HepG2 (cell line): Measurements from ENCODE around the gene WNT3A. TPM values are rescaled to one million over a fixed set of nuclear protein-coding genes. Genes with fewer than 3 reads are reported as not detected.

Experiments
- CBX1 ChIP-seq: IDR thresholded peaks from one replicate; pipeline ENCODE4 v1.6.1; 2016; ENCODE audit warnings: antibody characterized with exemption, low read depth
- DNMT1 ChIP-seq: sonication (generic); formaldehyde crosslinking; IDR thresholded peaks from 2 replicates; pipeline ENCODE4 v1.5.1; 2020; ENCODE audit warnings: mild to moderate bottlenecking, missing genetic modification reagents
- GATA4 ChIP-seq: sonication (generic); IDR thresholded peaks from 2 replicates; pipeline ENCODE4 v1.6.1; 2016; ENCODE audit warnings: antibody characterized with exemption, low read depth, borderline replicate concordance
- MYNN ChIP-seq: sonication (generic); formaldehyde crosslinking; IDR thresholded peaks from 2 replicates; pipeline ENCODE4 v1.4.0; 2020; ENCODE audit warnings: mild to moderate bottlenecking, low read depth, missing genetic modification reagents
- NCOR1 ChIP-seq: fragments of 200-600 bp; sonication (generic); IDR thresholded peaks from 2 replicates; pipeline ENCODE4 v1.7.0; 2017; ENCODE audit warnings: antibody characterized with exemption, low read length, borderline replicate concordance
- NFRKB ChIP-seq: fragments of 450-650 bp; IDR thresholded peaks from 2 replicates; pipeline ENCODE4 v1.6.1; 2017
- NRL ChIP-seq: sonication (generic); formaldehyde crosslinking; IDR thresholded peaks from 2 replicates; pipeline ENCODE4 v1.5.0; 2020; ENCODE audit warnings: missing genetic modification reagents, mild to moderate bottlenecking, moderate library complexity, borderline replicate concordance
- PRMT3 ChIP-seq: sonication (generic); formaldehyde crosslinking; IDR thresholded peaks from 2 replicates; pipeline ENCODE4 v1.8.1; 2022; ENCODE audit warnings: low read depth, mild to moderate bottlenecking, moderate library complexity, missing genetic modification reagents, borderline replicate concordance
- SP4 ChIP-seq: sonication (generic); formaldehyde crosslinking; IDR thresholded peaks from 2 replicates; pipeline ENCODE4 v1.8.1; 2023; ENCODE audit warnings: mild to moderate bottlenecking, missing genetic modification reagents
- SRSF4 ChIP-seq: fragments of 200-400 bp; formaldehyde crosslinking; IDR thresholded peaks from one replicate; pipeline ENCODE4 v1.6.1; 2018; ENCODE audit warnings: mild to moderate bottlenecking, low read depth, low read length, moderate library complexity; ENCODE audit not compliant: poor library complexity, severe bottlenecking
- TCF12 ChIP-seq, 2 experiments: fragments of 450-650 bp in 1 of 2; sonication (generic) in 1 of 2; formaldehyde crosslinking in 1 of 2; IDR thresholded peaks; 2 replicates each; pipeline versions ENCODE4 v1.6.1 to v1.8.0; 2017 to 2022; ENCODE audit warnings: antibody characterized with exemption in 1 of 2, mild to moderate bottlenecking in 1 of 2, missing genetic modification reagents in 1 of 2, moderate library complexity in 1 of 2
- THYN1 ChIP-seq: sonication (generic); formaldehyde crosslinking; IDR thresholded peaks from 2 replicates; pipeline ENCODE4 v1.8.1; 2023; ENCODE audit warnings: low read depth, mild to moderate bottlenecking, moderate library complexity, missing genetic modification reagents, borderline replicate concordance
- ZFP41 ChIP-seq: sonication (generic); formaldehyde crosslinking; IDR thresholded peaks from 2 replicates; pipeline ENCODE4 v1.4.0; 2020; ENCODE audit warnings: mild to moderate bottlenecking, missing genetic modification reagents, borderline replicate concordance
- ZKSCAN1 ChIP-seq: fragments of 150-350 bp; IDR thresholded peaks from 2 replicates; pipeline ENCODE4 v1.6.1; 2014; ENCODE audit warnings: low read length
- ZMYM2 ChIP-seq: sonication (generic); formaldehyde crosslinking; IDR thresholded peaks from 2 replicates; pipeline ENCODE4 v1.8.0; 2022; ENCODE audit warnings: mild to moderate bottlenecking, missing genetic modification reagents
- ZNF12 ChIP-seq: sonication (generic); formaldehyde crosslinking; IDR thresholded peaks from 2 replicates; pipeline ENCODE4 v1.5.0; 2020; ENCODE audit warnings: missing genetic modification reagents
- ZNF3 ChIP-seq: IDR thresholded peaks from 2 replicates; pipeline ENCODE4 v1.7.0; 2017; ENCODE audit warnings: inconsistent platforms
- ZNF30 ChIP-seq: sonication (generic); formaldehyde crosslinking; IDR thresholded peaks from 2 replicates; pipeline ENCODE4 v1.5.0; 2020; ENCODE audit warnings: mild to moderate bottlenecking, missing genetic modification reagents
- polyA plus RNA-seq, 8 experiments: library from polyadenylated mRNA; depleted of rRNA in 3 of 8; stranded (reverse) in 7 of 8; unstranded in 1 of 8; fragments of >200 nt; fragmentation: Illumina TruSeq in 4 of 8; extraction: Trizol in 4 of 8; gene quantifications; 2 replicates each; pipeline versions ENCODE4 v1.2.1 to v1.2.3, GENCODE V29; 2011 to 2016; ENCODE audit warnings: low read depth in 4 of 8, missing spikeins in 1 of 8, mixed read lengths in 1 of 8; ENCODE audit not compliant: insufficient read depth in 1 of 8
- total RNA-seq, 5 experiments: library from RNA; depleted of rRNA; stranded (reverse); fragments of >200 nt; fragmentation: Illumina TruSeq; extraction: Trizol; gene quantifications; 2 replicates each; pipeline ENCODE4 v1.2.3, GENCODE V29; 2016; ENCODE audit warnings: low read depth in 1 of 5
- TF ChIP-seq, protein P1 (sequence below): sonication (generic); formaldehyde crosslinking; IDR thresholded peaks from 2 replicates; pipeline ENCODE4 v1.5.1; 2020; ENCODE audit warnings: mild to moderate bottlenecking, missing genetic modification reagents
- TF ChIP-seq, protein P2 (sequence below): sonication (generic); formaldehyde crosslinking; IDR thresholded peaks from 2 replicates; pipeline ENCODE4 v1.4.0; 2020; ENCODE audit warnings: mild to moderate bottlenecking, missing genetic modification reagents
- TF ChIP-seq, protein P3 (sequence below): sonication (generic); formaldehyde crosslinking; IDR thresholded peaks from 2 replicates; pipeline ENCODE4 v1.4.0; 2020; ENCODE audit warnings: missing genetic modification reagents
- TF ChIP-seq, protein P4 (sequence below): sonication (generic); formaldehyde crosslinking; IDR thresholded peaks from 2 replicates; pipeline ENCODE4 v1.8.0; 2022; ENCODE audit warnings: missing genetic modification reagents, mild to moderate bottlenecking, inconsistent platforms, borderline replicate concordance

WNT3A gene
- total and polyA plus RNA-seq, 2 of the 13 experiments (the other 11 are each of a cell fraction or from before 2014, with no cell fraction given): not detected

DNA sequence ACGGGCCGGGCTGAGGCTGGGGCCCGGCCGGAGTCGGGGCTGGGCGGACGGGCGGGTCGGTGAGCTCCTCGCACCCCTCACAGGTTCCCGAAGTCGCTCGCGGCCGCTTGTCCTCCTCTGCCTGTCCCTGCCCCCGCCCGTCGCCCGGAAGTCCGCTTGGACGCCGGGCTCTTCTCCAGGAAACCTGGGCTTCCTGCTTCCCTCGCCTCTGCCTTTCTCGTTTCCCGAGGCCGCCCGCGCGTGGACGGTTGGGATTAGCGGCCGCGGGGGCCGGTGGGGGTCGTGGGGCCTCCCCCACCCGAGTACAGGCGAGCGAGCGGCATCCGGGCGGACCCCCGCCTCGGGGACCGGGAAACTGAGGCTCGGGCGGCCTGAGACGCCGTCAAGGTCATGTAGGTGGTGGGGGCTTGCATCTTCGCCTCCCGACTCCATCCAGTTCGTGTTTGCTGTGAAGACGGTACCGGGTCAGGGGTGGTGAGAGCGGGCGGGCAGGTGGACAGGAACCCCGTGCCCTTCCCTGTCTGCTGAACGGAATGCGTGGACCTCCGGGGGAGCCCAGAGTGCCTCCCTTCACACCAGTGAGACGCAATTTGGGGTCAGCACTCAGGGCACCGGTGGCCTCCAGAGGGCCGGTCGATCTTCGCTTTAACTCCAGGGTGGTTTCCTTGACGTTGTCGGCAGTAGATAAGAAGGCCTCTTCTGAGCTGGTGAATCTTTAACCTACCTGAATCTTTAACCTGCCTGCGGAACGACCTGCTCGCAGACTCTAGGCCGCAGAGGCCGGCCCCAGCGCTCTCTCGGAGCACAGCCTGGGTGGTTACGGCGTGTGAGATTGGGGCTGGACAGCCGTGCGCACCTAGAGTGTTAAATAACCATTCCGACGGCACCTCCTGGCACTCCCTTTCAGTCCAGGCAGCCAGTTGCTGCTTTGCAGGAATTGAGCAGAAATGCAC lies 76.4 kb downstream of the WNT3A start (continued):
- TF ChIP-seq THYN1 (CRISPR knock-in tag): no peak
- TF ChIP-seq DNMT1 (CRISPR knock-in tag): no peak
- no peak for TF ChIP-seq GATA4
- TF ChIP-seq, protein P1, sequence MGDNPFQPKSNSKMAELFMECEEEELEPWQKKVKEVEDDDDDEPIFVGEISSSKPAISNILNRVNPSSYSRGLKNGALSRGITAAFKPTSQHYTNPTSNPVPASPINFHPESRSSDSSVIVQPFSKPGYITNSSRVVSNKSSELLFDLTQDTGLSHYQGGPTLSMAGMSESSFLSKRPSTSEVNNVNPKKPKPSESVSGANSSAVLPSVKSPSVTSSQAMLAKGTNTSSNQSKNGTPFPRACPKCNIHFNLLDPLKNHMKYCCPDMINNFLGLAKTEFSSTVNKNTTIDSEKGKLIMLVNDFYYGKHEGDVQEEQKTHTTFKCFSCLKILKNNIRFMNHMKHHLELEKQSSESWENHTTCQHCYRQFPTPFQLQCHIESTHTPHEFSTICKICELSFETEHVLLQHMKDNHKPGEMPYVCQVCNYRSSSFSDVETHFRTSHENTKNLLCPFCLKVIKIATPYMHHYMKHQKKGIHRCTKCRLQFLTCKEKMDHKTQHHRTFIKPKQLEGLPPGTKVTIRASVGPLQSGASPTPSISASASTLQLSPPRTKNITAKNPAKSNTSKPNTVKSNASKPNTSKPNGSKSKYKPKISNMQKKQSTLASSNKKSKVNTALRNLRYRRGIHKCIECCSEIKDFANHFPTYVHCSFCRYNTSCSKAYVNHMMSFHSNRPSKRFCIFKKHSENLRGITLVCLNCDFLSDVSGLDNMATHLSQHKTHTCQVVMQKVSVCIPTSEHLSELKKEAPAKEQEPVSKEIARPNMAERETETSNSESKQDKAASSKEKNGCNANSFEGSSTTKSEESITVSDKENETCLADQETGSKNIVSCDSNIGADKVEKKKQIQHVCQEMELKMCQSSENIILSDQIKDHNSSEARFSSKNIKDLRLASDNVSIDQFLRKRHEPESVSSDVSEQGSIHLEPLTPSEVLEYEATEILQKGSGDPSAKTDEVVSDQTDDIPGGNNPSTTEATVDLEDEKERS: peak; percentile 83
- TF ChIP-seq MYNN: no peak
- TF ChIP-seq, protein P2, sequence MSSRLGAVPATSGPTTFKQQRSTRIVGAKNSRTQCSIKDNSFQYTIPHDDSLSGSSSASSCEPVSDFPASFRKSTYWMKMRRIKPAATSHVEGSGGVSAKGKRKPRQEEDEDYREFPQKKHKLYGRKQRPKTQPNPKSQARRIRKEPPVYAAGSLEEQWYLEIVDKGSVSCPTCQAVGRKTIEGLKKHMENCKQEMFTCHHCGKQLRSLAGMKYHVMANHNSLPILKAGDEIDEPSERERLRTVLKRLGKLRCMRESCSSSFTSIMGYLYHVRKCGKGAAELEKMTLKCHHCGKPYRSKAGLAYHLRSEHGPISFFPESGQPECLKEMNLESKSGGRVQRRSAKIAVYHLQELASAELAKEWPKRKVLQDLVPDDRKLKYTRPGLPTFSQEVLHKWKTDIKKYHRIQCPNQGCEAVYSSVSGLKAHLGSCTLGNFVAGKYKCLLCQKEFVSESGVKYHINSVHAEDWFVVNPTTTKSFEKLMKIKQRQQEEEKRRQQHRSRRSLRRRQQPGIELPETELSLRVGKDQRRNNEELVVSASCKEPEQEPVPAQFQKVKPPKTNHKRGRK (CRISPR knock-in tag): no peak
- TF ChIP-seq PRMT3 (CRISPR knock-in tag): no peak
- no peak for TF ChIP-seq SRSF4
- TF ChIP-seq ZKSCAN1: no peak
- TF ChIP-seq ZMYM2 (CRISPR knock-in tag): no peak
- TF ChIP-seq NRL (CRISPR knock-in tag): peak; percentile 78; the same call in 1 of the 2 replicates
- TF ChIP-seq, protein P3, sequence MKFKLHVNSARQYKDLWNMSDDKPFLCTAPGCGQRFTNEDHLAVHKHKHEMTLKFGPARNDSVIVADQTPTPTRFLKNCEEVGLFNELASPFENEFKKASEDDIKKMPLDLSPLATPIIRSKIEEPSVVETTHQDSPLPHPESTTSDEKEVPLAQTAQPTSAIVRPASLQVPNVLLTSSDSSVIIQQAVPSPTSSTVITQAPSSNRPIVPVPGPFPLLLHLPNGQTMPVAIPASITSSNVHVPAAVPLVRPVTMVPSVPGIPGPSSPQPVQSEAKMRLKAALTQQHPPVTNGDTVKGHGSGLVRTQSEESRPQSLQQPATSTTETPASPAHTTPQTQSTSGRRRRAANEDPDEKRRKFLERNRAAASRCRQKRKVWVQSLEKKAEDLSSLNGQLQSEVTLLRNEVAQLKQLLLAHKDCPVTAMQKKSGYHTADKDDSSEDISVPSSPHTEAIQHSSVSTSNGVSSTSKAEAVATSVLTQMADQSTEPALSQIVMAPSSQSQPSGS (CRISPR knock-in tag): no peak; the same call in 1 of the 2 replicates
- TF ChIP-seq TCF12 (IDR thresholded peaks at IDR 0.05): no peak
- TF ChIP-seq TCF12 (CRISPR knock-in tag; IDR thresholded peaks at IDR 0.05): no peak
- peak; percentile 21; the same call in 1 of the 2 replicates for TF ChIP-seq ZNF30 (CRISPR knock-in tag)
- TF ChIP-seq NFRKB: no peak
- TF ChIP-seq, protein P4, sequence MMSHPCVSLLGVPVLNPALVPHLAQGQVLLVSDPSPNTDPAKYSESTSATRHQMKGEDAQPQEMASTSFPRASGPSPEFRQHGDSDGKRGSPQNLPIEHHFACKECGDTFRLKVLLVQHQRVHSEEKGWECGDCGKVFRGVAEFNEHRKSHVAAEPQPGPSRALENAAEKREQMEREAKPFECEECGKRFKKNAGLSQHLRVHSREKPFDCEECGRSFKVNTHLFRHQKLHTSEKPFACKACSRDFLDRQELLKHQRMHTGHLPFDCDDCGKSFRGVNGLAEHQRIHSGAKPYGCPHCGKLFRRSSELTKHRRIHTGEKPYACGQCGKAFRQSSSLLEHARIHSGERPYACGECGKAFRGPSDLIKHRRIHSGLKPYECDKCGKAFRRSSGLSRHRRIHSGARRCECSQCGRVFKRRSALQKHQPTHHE (CRISPR knock-in tag): no peak
- no peak for TF ChIP-seq ZFP41 (CRISPR knock-in tag)
- no peak for TF ChIP-seq SP4 (CRISPR knock-in tag)
- TF ChIP-seq CBX1: no peak
- TF ChIP-seq ZNF12 (CRISPR knock-in tag): no peak
- TF ChIP-seq ZNF3 (CRISPR knock-in tag): no peak
- TF ChIP-seq NCOR1: no peak
